Nephron (organoid): Measurements from ENCODE around the gene TRAF7.
"Not testable (repeated sequence)": the region's sequence is repeated elsewhere in the genome, so short reads cannot be mapped to it uniquely, and the experiment has no call there.

Experiments used
- H3K27ac Mint-ChIP-seq, 3 experiments: 2 replicates each; pipeline ENCODE4 v1.8.0; 2020; ENCODE audit warnings: mixed read lengths in 3 of 3, mild to moderate bottlenecking in 2 of 3, moderate library complexity in 1 of 3
- H3K27me3 Mint-ChIP-seq: 2 replicates; pipeline ENCODE4 v1.8.0; 2021; ENCODE audit warnings: low read depth, mild to moderate bottlenecking, moderate library complexity, mixed read lengths
- H3K36me3 Mint-ChIP-seq: 2 replicates; pipeline ENCODE4 v1.8.0; 2020; ENCODE audit warnings: low read depth, mixed read lengths
- H3K4me1 Mint-ChIP-seq: 2 replicates; pipeline ENCODE4 v1.8.0; 2020; ENCODE audit warnings: mixed read lengths
- H3K4me3 Mint-ChIP-seq, 3 experiments: 2 replicates each; pipeline ENCODE4 v1.8.0; 2020; ENCODE audit warnings: mild to moderate bottlenecking in 3 of 3, mixed read lengths in 3 of 3, moderate library complexity in 2 of 3
- H3K9me3 Mint-ChIP-seq: 2 replicates; pipeline ENCODE4 v1.8.0; 2020; ENCODE audit warnings: mixed read lengths
- CTCF ChIP-seq, 3 experiments: fragments of 200-600 bp; sonication (generic); IDR thresholded peaks; one replicate each; pipeline ENCODE4 v1.5.0; 2021; ENCODE audit warnings: antibody characterized with exemption in 3 of 3; ENCODE audit not compliant: unreplicated experiment in 3 of 3

TRAF7 gene

DNA sequence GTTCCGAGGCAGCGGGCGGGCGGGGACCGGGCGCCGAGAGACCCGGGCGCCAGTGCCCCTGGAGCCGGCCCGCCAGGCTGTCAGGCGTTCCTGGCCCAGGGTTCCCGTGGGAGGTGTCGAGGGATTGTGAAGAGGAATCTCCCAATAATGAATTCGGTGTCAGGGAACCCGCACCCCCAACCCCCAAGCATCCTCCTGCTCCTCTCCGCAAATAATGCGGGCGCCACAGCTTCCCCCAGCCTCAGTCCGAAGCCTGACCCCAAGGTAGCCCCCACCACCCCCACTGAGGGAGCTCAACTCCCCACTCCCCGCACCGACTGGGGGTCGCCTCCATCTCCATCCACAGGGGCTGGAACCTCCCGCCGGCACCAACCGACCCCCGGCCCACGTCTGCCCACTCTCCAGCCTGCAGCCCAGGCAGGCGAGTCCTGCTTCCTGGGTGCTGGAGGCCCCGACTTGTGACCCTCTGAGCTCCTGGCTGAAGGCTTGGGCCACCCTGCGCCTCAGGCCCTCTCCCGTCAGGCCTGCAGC, 41.5 kb downstream of the TRAF7 start:
- peaks cover 31% of the 10 kb centered on the region for H3K27me3 Mint-ChIP-seq
- H3K9me3 Mint-ChIP-seq, result no peaks in the 10 kb centered on the region
- no peaks in the 10 kb centered on the region for H3K36me3 Mint-ChIP-seq
- H3K27ac Mint-ChIP-seq, result no peak overlapping the region
- no peak for TF ChIP-seq CTCF (IDR thresholded peaks at IDR 0.05; ENCODE audit: unreplicated experiment in 3 of 3)
- peak overlapping the region; percentile 74 to 84 (median 77) for H3K4me3 Mint-ChIP-seq
- peaks cover 6% of the 10 kb centered on the region for H3K4me1 Mint-ChIP-seq

DNA sequence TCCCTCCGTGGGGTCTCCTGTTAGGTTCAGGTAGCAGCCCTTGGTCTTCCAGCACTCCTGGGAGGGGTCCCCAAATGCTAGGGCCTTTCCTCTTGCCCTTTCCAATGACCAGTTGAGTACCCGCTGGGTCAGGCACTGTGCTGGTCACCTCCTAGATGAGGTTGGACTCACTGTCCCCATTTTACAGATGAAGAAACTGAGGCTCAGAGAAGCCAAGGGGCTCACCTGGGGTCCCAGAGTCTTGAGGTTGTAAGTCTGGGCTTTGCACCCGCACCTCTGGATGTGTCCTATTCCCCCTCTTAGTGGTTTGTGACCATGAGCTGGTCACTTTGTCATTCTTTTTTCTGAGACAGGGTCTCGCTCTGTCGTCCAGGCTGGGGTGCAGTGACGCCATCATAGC, 42.2 kb downstream of the TRAF7 start:
- peaks cover 31% of the 10 kb centered on the region for H3K27me3 Mint-ChIP-seq
- no peaks in the 10 kb centered on the region for H3K9me3 Mint-ChIP-seq
- TF ChIP-seq CTCF (IDR thresholded peaks at IDR 0.05; ENCODE audit: unreplicated experiment in 3 of 3), result no peak
- no peak overlapping the region for H3K27ac Mint-ChIP-seq
- H3K4me3 Mint-ChIP-seq, result peak overlapping the region; percentile 77 to 84 (median 84)
- H3K36me3 Mint-ChIP-seq, result no peaks in the 10 kb centered on the region
- peaks cover 6% of the 10 kb centered on the region for H3K4me1 Mint-ChIP-seq

- no peak for TF ChIP-seq CTCF (IDR thresholded peaks at IDR 0.05; ENCODE audit: unreplicated experiment in 3 of 3)
- Mint-ChIP-seq H3K27me3 (peaks cover 32% of the 10 kb centered on the region), H3K27ac (no peak overlapping the region), H3K9me3 (no peaks in the 10 kb centered on the region), H3K4me1 (peaks cover 6% of the 10 kb centered on the region), H3K36me3 (no peaks in the 10 kb centered on the region), H3K4me3 (peak overlapping the region; percentile 77 to 84 (median 84))
These were observed 42.7 kb downstream of the TRAF7 start for GRCh38 chr16:2198283-2198682.

DNA sequence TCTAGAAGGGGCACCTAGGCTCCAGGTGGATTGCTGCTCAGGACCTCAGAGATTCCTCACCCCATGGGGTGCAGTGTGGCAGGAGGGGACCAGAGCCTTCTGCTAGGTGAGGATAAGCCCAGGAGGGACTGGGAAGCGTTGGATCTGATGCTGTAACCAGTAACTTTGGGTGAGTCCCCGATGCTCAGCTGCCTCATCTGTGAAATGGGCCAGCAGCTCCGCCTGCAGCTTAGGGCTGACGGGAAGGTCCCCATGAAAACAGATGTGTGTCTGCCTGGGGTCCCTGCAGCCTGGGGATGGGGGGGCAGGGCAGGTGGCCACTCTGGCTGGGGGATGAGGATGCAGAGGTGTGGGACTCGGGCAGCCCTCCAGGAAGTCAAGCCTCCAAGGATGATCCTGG, 43.5 kb downstream of the TRAF7 start:
- TF ChIP-seq CTCF (IDR thresholded peaks at IDR 0.05; ENCODE audit: unreplicated experiment in 3 of 3), result no peak
- no peaks in the 10 kb centered on the region for H3K9me3 Mint-ChIP-seq
- peak overlapping the region in 1 of 3 experiments; percentile 77 for H3K4me3 Mint-ChIP-seq
- no peaks in the 10 kb centered on the region for H3K36me3 Mint-ChIP-seq
- no peak overlapping the region for H3K27ac Mint-ChIP-seq
- H3K4me1 Mint-ChIP-seq, result peaks cover 6% of the 10 kb centered on the region
- H3K27me3 Mint-ChIP-seq, result peaks cover 35% of the 10 kb centered on the region

DNA sequence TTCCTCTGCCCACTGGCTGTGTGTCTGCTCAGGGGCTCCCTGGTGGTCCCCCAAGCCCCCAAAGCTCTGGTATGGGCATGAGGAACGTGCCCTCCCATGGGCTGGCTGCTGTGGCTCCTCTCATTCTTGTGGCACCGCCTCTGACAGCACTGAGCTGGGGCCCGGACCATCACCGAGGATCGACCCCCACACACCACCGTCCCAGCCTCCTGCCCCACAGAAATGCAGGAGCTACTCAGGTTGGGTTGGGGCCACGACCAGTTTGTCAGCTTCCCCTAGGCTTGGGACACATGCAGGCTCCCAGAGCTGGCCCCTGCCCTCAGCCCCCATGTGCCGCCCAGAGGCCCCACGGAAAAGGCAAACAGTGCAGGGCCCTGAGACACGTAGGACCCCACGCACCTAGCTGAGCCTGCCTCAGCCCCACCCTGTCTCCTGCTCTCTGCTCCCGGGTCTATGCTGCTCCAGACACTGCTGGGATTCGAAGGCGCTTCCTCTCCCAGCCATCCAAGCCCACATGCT, 44.1 kb downstream of the TRAF7 start:
- no peak overlapping the region for H3K27ac Mint-ChIP-seq
- H3K36me3 Mint-ChIP-seq, result no peaks in the 10 kb centered on the region
- no peaks in the 10 kb centered on the region for H3K9me3 Mint-ChIP-seq
- H3K4me3 Mint-ChIP-seq, result peak overlapping the region in 1 of 3 experiments; percentile 30
- TF ChIP-seq CTCF (IDR thresholded peaks at IDR 0.05; ENCODE audit: unreplicated experiment in 3 of 3), result no peak
- H3K4me1 Mint-ChIP-seq, result peaks cover 10% of the 10 kb centered on the region
- H3K27me3 Mint-ChIP-seq, result peaks cover 33% of the 10 kb centered on the region

DNA sequence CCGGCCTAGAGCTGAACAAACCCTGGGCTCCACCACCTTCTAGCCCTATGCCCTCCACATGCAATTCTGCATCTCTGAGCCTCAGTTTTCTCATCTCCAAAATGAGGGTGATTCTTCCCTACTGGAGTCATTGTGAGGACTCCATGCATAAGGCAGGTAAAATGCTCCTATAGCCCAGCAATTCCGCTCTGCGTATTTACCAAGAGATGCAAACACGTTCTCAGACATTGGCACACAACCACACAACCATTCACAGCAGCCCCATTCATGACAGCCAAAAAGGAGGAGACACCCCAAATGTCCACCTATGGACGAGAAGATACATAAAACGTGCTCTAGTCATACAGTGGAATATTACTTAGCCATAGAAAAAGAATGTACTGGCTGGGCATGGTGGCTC, 44.7 kb downstream of the TRAF7 start:
- Mint-ChIP-seq H3K4me1 (peaks cover 6% of the 10 kb centered on the region), H3K9me3 (no peaks in the 10 kb centered on the region), H3K27ac (peak overlapping the region in 1 of 3 experiments; percentile 16), H3K4me3 (peak overlapping the region in 2 of 3 experiments; percentile 29 to 49), H3K27me3 (peaks cover 31% of the 10 kb centered on the region), H3K36me3 (no peaks in the 10 kb centered on the region)
- TF ChIP-seq CTCF (IDR thresholded peaks at IDR 0.05; ENCODE audit: unreplicated experiment in 3 of 3), result no peak

GRCh38 chr16:2203119-2203688, 47.6 kb downstream of the TRAF7 start:
- H3K4me1 Mint-ChIP-seq, result peaks cover 18% of the 10 kb centered on the region
- peaks cover 21% of the 10 kb centered on the region for H3K27me3 Mint-ChIP-seq
- peak overlapping the region in 2 of 3 experiments; percentile 29 to 48 for H3K27ac Mint-ChIP-seq
- H3K4me3 Mint-ChIP-seq, result peak overlapping the region; percentile 76 to 84 (median 81)
- H3K36me3 Mint-ChIP-seq, result peaks cover 10% of the 10 kb centered on the region
- not testable (repeated sequence) for H3K9me3 Mint-ChIP-seq
